ENCODE results near the gene MFSD8.

DNA sequence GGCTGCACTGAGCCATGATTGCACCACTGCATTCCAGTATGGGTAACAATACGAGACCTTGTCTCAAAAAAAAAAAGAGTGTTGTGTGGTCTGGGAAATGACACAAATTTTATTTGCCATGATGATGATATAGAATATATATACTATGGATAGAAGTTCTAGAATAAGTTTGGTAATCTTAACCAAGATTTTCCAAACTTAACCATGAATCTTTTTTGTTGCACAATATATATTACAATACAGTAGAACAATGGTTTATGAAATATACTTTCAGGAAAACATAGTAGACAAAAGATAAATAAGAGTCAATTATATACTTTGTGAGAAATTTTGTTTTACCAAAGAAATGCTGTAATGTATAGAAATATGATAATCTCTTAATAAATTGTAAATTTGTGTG lies 34.8 kb downstream of the MFSD8 start:
- TF ChIP-seq, protein P1, sequence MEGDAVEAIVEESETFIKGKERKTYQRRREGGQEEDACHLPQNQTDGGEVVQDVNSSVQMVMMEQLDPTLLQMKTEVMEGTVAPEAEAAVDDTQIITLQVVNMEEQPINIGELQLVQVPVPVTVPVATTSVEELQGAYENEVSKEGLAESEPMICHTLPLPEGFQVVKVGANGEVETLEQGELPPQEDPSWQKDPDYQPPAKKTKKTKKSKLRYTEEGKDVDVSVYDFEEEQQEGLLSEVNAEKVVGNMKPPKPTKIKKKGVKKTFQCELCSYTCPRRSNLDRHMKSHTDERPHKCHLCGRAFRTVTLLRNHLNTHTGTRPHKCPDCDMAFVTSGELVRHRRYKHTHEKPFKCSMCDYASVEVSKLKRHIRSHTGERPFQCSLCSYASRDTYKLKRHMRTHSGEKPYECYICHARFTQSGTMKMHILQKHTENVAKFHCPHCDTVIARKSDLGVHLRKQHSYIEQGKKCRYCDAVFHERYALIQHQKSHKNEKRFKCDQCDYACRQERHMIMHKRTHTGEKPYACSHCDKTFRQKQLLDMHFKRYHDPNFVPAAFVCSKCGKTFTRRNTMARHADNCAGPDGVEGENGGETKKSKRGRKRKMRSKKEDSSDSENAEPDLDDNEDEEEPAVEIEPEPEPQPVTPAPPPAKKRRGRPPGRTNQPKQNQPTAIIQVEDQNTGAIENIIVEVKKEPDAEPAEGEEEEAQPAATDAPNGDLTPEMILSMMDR (IDR thresholded peaks at IDR 0.05): no peak
- TF ChIP-seq POLR2A (IDR thresholded peaks at IDR 0.05): no peak
- TF ChIP-seq POLR2AphosphoS5 (IDR thresholded peaks at IDR 0.05): no peak
